ENCODE data around the gene SMKR1. TPM values are rescaled to one million over a fixed set of nuclear protein-coding genes. Genes with fewer than 3 reads are reported as not detected.

SMKR1 gene
- total and polyA plus RNA-seq, 2 of the 8 experiments (the other 6 are each of a cell fraction or from before 2014, with no cell fraction given): 0.39 to 1.6 TPM

DNA sequence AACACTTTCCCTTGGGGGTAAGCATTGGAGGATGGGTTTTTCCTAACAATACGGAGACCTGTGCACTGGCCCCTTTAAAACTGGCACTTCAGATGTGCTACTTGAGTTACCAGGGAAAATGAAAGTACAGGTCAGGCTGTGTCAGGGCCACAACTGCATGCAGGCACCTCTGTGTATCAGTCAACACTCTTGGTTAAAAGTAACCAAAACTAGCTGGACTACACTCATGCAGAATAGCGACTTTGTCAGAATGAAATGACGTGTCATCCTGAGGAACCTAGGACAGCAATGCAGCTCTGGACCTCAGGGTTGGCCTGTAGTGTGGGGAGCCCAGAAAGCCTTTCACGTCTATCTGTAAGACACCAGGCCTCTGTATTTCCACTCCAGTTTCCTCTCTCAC, 33.8 kb upstream of the SMKR1 start:
- Histone ChIP-seq H3K23ac (ENCODE audit: insufficient read length) (no peak overlapping the region), H3K23me2 (ENCODE audit: low read depth, low read length) (no peaks in the 10 kb centered on the region), H3K9me3 (ENCODE audit: insufficient read depth in 2 of 2, low read depth in 1 of 2, low read length in 1 of 2) (no peaks in the 10 kb centered on the region), H3K18ac (ENCODE audit: extremely low read depth, low read length) (no peak overlapping the region), H4K20me1 (replicated peaks in 1 of 2; ENCODE audit: control insufficient read depth in 1 of 2, insufficient read depth in 2 of 2, low read length in 2 of 2) (no peaks in the 10 kb centered on the region), H3K79me1 (ENCODE audit: low read depth, low read length) (no peaks in the 10 kb centered on the region), H4K5ac (ENCODE audit: insufficient read length, low read depth, low read length) (no peak overlapping the region), H3K27ac (ENCODE audit: low read depth, low read length) (no peak overlapping the region), H3K56ac (replicated peaks; ENCODE audit: insufficient read length, low read depth, low read length) (no peak overlapping the region), H3K4me1 (replicated peaks in 1 of 4; ENCODE audit: control insufficient read depth in 3 of 4, insufficient read depth in 4 of 4, low read length in 3 of 4) (peaks cover 0 to 8% (median 6%) of the 10 kb centered on the region in 4 experiments; a peak in 4 of 7 replicates), H2BK5ac (ENCODE audit: low read depth, low read length) (no peak overlapping the region), H3K4me2 (ENCODE audit: insufficient read depth in 1 of 2, low read depth in 2 of 2, low read length in 2 of 2) (no peak overlapping the region), H2BK20ac (ENCODE audit: low read length) (no peak overlapping the region), H3K79me2 (ENCODE audit: control insufficient read depth in 1 of 2, insufficient read depth in 2 of 2, low read length in 2 of 2) (no peaks in the 10 kb centered on the region), H2BK12ac (ENCODE audit: low read depth, low read length) (no peak overlapping the region), H2AFZ (ENCODE audit: low read length) (no peak overlapping the region), H3K4ac (replicated peaks; ENCODE audit: insufficient read length, low read depth, low read length) (no peak overlapping the region), H2AK5ac (ENCODE audit: low read depth, low read length) (no peak overlapping the region), H3K14ac (ENCODE audit: insufficient read length) (no peak overlapping the region), H2BK120ac (replicated peaks; ENCODE audit: low read depth, low read length) (no peak overlapping the region), H3K4me3 (ENCODE audit: extremely low read depth in 1 of 4, insufficient read depth in 2 of 4, low read depth in 3 of 4, low read length in 4 of 4) (no peak overlapping the region), H3K27me3 (replicated peaks in 1 of 4; ENCODE audit: control insufficient read depth in 3 of 4, extremely low read depth in 1 of 4, insufficient read depth in 3 of 4, low read length in 3 of 4) (no peaks in the 10 kb centered on the region), H2BK15ac (ENCODE audit: low read length) (no peak overlapping the region), H4K91ac (replicated peaks; ENCODE audit: insufficient read length, low read length) (no peak overlapping the region), H3K36me3 (ENCODE audit: control insufficient read depth in 2 of 4, insufficient read depth in 4 of 4, low read length in 3 of 4) (peaks cover 3 to 31% (median 18%) of the 10 kb centered on the region in 4 experiments; a peak in 6 of 8 replicates), H4K8ac (ENCODE audit: extremely low read depth, insufficient read depth, low read length) (no peak overlapping the region), H3K9ac (replicated peaks in 1 of 4; ENCODE audit: extremely low read depth in 1 of 4, low read depth in 3 of 4, low read length in 3 of 4) (no peak overlapping the region)
- 85% methylated on average over 4 of the region's 4 CpGs; no CpG with 5 or more reads in 1 of the 2 experiments for WGBS, 2 experiments (ENCODE audit: extremely low coverage in 1 of 2, insufficient coverage in 1 of 2, insufficient read length in 1 of 2, insufficient replicate concordance in 2 of 2, low coverage in 1 of 2, low lambda C conversion rate in 2 of 2, missing lambda C conversion rate in 1 of 2)
- ChIA-PET CTCF (ENCODE audit: partially characterized antibody) (interaction anchor here (1.0 to 7.8 kb wide), 9 partner anchors 15 to 250 kb away, joined by 3 to 87 read pairs (median 23); no protein-coding TSS in a partner anchor), POLR2A (ENCODE audit: partially characterized antibody) (no interaction called here)
- DNase-seq (ENCODE audit: low read depth in 1 of 2, low spot score in 2 of 2) (no peak), FAIRE-seq (no peak)
- TF ChIP-seq TCF12 (IDR thresholded peaks at IDR 0.05; ENCODE audit: low read depth, low read length) (no peak), KDM1A (IDR thresholded peaks at IDR 0.05; ENCODE audit: borderline replicate concordance, low read length) (no peak), CHD1 (IDR thresholded peaks at IDR 0.05; ENCODE audit: low read depth, low read length) (no peak), CREB1 (IDR thresholded peaks at IDR 0.05) (no peak), KDM4A (IDR thresholded peaks at IDR 0.05; ENCODE audit: low read depth, low read length, severe bottlenecking) (no peak), TAF1 (IDR thresholded peaks at IDR 0.05; ENCODE audit: low read depth, low read length) (no peak), RNF2 (IDR thresholded peaks at IDR 0.05; ENCODE audit: borderline replicate concordance, low read depth, low read length, missing control alignments, poor library complexity, severe bottlenecking) (no peak), SUZ12 (IDR thresholded peaks at IDR 0.05; ENCODE audit: low read length) (no peak), SP1 (IDR thresholded peaks at IDR 0.05; ENCODE audit: low read depth, low read length) (no peak)
- TF ChIP-seq, protein P1, sequence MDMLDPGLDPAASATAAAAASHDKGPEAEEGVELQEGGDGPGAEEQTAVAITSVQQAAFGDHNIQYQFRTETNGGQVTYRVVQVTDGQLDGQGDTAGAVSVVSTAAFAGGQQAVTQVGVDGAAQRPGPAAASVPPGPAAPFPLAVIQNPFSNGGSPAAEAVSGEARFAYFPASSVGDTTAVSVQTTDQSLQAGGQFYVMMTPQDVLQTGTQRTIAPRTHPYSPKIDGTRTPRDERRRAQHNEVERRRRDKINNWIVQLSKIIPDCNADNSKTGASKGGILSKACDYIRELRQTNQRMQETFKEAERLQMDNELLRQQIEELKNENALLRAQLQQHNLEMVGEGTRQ (IDR thresholded peaks at IDR 0.05; ENCODE audit: low read length): no peak
